OCI-LY7 (cell line): ENCODE measurements around the gene CBX8. TPM values are rescaled to one million over a fixed set of nuclear protein-coding genes. Genes with fewer than 3 reads are reported as not detected.

ENCODE experiments used
- BruUV-seq: library from RNA; stranded (reverse); fragments of 400-500 nt; replicated peaks from 2 replicates; lab custom pipeline; 2021; lab: Mats Ljungman, UMichigan
- CTCF ChIA-PET: fragments of 300-600 bp; sonication (Branson Sonifier 250); formaldehyde crosslinking; loops from one replicate; lab custom pipeline; 2022; ENCODE audit warnings: antibody characterized with exemption; ENCODE audit not compliant: unreplicated experiment; lab: Charles Lee
- POLR2A ChIA-PET: fragments of 300-600 bp; sonication (Branson Sonifier 250); formaldehyde crosslinking; loops from one replicate; lab custom pipeline; 2022; ENCODE audit warnings: antibody characterized with exemption; lab: Charles Lee
- DNase-seq: peaks from one replicate; pipeline ENCODE4 v3.0.0-alpha.2; 2015; ENCODE audit warnings: low spot score
- H2AFZ ChIP-seq: fragments of 200-600 bp; sonication (generic), shearing (Covaris generic); 2 replicates; pipeline ENCODE4 v1.6.1; 2014; ENCODE audit warnings: mild to moderate bottlenecking, antibody characterized with exemption, low read length, moderate library complexity
- H3K27ac ChIP-seq: fragments of 200-600 bp; sonication (generic); 2 replicates; pipeline ENCODE4 v1.5.1; 2014; ENCODE audit warnings: mixed run types, low read depth, mild to moderate bottlenecking, moderate library complexity, low read length, inconsistent platforms; ENCODE audit not compliant: poor library complexity, severe bottlenecking
- H3K36me3 ChIP-seq: fragments of 200-600 bp; sonication (generic); 2 replicates; pipeline ENCODE4 v1.6.1; 2014; ENCODE audit warnings: mild to moderate bottlenecking, antibody characterized with exemption, low read length, moderate library complexity, mixed read lengths; ENCODE audit not compliant: insufficient read depth
- H3K4me1 ChIP-seq: fragments of 200-600 bp; sonication (generic); 2 replicates; pipeline ENCODE4 v1.5.1; 2014; ENCODE audit warnings: mild to moderate bottlenecking, low read length; ENCODE audit not compliant: insufficient read depth, poor library complexity, severe bottlenecking
- H3K4me2 ChIP-seq: fragments of 200-600 bp; sonication (generic); 2 replicates; pipeline ENCODE4 v1.6.1; 2014; ENCODE audit warnings: mild to moderate bottlenecking, low read length
- H3K4me3 ChIP-seq: fragments of 200-600 bp; sonication (generic); 2 replicates; pipeline ENCODE4 v1.5.1; 2014; ENCODE audit warnings: mild to moderate bottlenecking, low read depth, low read length; ENCODE audit not compliant: poor library complexity, severe bottlenecking
- H3K79me2 ChIP-seq: fragments of 200-600 bp; sonication (generic); 2 replicates; pipeline ENCODE4 v1.6.1; 2016; ENCODE audit warnings: low read depth, mild to moderate bottlenecking, low read length, moderate library complexity, mixed read lengths; ENCODE audit not compliant: insufficient read depth
- H3K9me2 ChIP-seq: fragments of 200-600 bp; sonication (generic); 2 replicates; pipeline ENCODE4 v1.6.1; 2016; ENCODE audit warnings: mild to moderate bottlenecking, low read length, mixed read lengths; ENCODE audit not compliant: insufficient read depth
- H3K9me3 ChIP-seq: fragments of 200-600 bp; sonication (generic); 2 replicates; pipeline ENCODE4 v1.6.1; 2014; ENCODE audit warnings: mild to moderate bottlenecking, mixed run types, low read length, mixed read lengths
- H4K20me1 ChIP-seq: fragments of 200-600 bp; sonication (generic); 2 replicates; pipeline ENCODE4 v1.6.1; 2014; ENCODE audit warnings: mild to moderate bottlenecking, antibody characterized with exemption, low read length, moderate library complexity, mixed read lengths; ENCODE audit not compliant: insufficient read depth
- CTCF ChIP-seq: fragments of 200-600 bp; sonication (generic); conservative IDR thresholded peaks from 2 replicates; pipeline ENCODE4 v1.5.1; 2014; ENCODE audit warnings: mild to moderate bottlenecking, antibody characterized with exemption, low read length, moderate library complexity, mixed read lengths
- EZH2phosphoT487 ChIP-seq: fragments of 200-600 bp; sonication (generic); IDR thresholded peaks from 2 replicates; pipeline ENCODE4 v1.6.1; 2018; ENCODE audit warnings: low read depth, borderline replicate concordance, mild to moderate bottlenecking, mixed run types, antibody characterized with exemption, low read length, moderate library complexity, mixed read lengths
- intact Hi-C: fragments of 100-400 bp; cut with micrococcal nuclease; formaldehyde crosslinking; loops from one replicate; pipeline ENCODE4 v1.10.0; 2022; ENCODE audit not compliant: unreplicated experiment
- total RNA-seq, 2 experiments: library from RNA; depleted of rRNA in 1 of 2; stranded (reverse); fragments of >200 nt in 1 of 2; shearing (Covaris generic) in 1 of 2; gene quantifications; 2 replicates each; pipeline ENCODE4 v1.2.3, GENCODE V29; 2014 to 2022

The CBX8 gene
- total RNA-seq, 2 experiments from 2014 or later: 7.5 to 16.3 TPM

- Histone ChIP-seq H3K36me3 (peaks cover 8% of the 10 kb centered on the region), H3K27ac (no peak overlapping the region), H3K79me2 (peaks cover 4% of the 10 kb centered on the region; the same call in 1 of the 2 replicates), H3K4me2 (no peak overlapping the region), H4K20me1 (no peaks in the 10 kb centered on the region), H3K9me3 (no peaks in the 10 kb centered on the region), H3K9me2 (no peaks in the 10 kb centered on the region), H3K4me1 (peaks cover 15% of the 10 kb centered on the region), H2AFZ (no peak overlapping the region), H3K4me3 (no peak overlapping the region)
- ChIA-PET CTCF (no interaction called here), POLR2A (no interaction called here)
- intact Hi-C loops: no loop called here
- DNase-seq: no peak
- BruUV-seq: no TSS peak
- no peak for TF ChIP-seq CTCF
- peak; percentile 91; the same call in 1 of the 2 replicates for TF ChIP-seq EZH2phosphoT487
These were observed 5.8 kb downstream of the CBX8 start for GRCh38 chr17:79790805-79791734.

DNA sequence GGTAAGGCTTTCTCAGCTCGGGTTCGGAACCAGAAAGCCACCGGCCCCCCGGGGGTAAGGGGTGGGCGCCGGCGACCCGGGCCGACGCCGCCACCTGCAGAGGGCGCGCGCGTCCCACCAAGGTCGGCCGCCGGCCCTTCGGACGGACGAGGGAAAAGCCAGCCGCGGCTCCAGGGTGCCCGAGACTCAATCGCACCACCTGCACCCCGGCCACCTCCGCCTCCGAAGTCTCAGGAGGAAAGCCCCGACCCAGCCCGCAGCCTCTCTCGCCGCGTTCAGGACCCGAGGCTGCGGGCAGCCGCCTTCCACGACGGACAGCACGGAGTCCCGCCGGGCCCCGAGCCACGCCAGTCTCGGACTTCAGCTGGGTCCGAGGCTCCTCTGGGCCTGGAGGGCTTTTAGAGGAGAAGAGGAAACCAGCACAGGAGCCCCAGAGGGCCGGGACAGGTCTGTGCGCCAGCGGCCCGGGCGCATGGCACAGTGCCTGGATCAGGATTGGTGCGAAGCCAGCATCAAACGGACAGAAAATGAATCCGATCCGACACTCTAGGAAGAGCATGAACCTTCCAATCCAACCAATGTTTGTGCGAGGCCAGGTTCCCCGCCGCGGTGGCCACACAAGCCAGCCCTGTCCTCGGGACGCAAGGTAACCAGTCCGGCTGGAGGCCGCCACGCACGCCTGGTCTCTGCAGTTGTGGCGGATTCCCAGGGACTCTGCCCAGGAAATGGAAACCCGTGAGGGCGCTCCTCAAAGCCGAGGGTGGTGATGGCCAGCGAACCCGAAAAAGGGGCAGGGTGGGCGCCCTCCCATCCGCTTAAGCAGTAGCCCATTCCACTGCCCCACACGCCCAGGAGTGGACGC, 6.7 kb downstream of the CBX8 start:
- H3K9me3 ChIP-seq: no peaks in the 10 kb centered on the region
- peak; percentile 94 for TF ChIP-seq CTCF
- no peak for TF ChIP-seq EZH2phosphoT487
- H4K20me1 ChIP-seq: no peaks in the 10 kb centered on the region
- ChIA-PET POLR2A (no interaction called here), CTCF (interaction anchor here (1.0 kb wide), 1 partner anchor 47 kb away, joined by 3 read pairs; no protein-coding TSS in a partner anchor)
- peaks cover 6% of the 10 kb centered on the region for H3K36me3 ChIP-seq
- BruUV-seq: no TSS peak
- no peak overlapping the region for H2AFZ ChIP-seq
- intact Hi-C loops: loop anchor here (2.0 kb wide), 2 partner anchors 127 to 181 kb away; no protein-coding TSS in a partner anchor
- DNase-seq: peak; percentile 70
- H3K4me2 ChIP-seq: no peak overlapping the region
- H3K79me2 ChIP-seq: no peaks in the 10 kb centered on the region
- H3K4me3 ChIP-seq: no peak overlapping the region
- peaks cover 10% of the 10 kb centered on the region for H3K4me1 ChIP-seq
- no peak overlapping the region for H3K27ac ChIP-seq
- H3K9me2 ChIP-seq: no peaks in the 10 kb centered on the region
